NT2/D1 (cell line): ENCODE data around the gene PRTG.

Experiments used
- YY1 ChIP-seq: IDR thresholded peaks from 2 replicates; pipeline ENCODE4 v1.6.1; 2011; ENCODE audit not compliant: insufficient read length, insufficient read depth
- ZNF274 ChIP-seq: IDR thresholded peaks from 2 replicates; pipeline ENCODE4 v1.6.1; 2011; ENCODE audit warnings: mild to moderate bottlenecking, low read depth, low read length

GRCh38 chr15:55742927-55743728, at the start of gene PRTG:
- no peak for TF ChIP-seq ZNF274
- no peak for TF ChIP-seq YY1
